Left ventricle myocardium inferior (tissue), 1 donor: ENCODE measurements around the gene USH2A. TPM values are rescaled to one million over a fixed set of nuclear protein-coding genes. Genes with fewer than 3 reads are reported as not detected.

Experiments used
- DNase-seq: peaks from one replicate; pipeline ENCODE4 v3.0.0-alpha.2; 2020
- H3K27ac ChIP-seq: fragments of 200-600 bp; replicated peaks from 2 replicates; pipeline ENCODE4 v1.8.0; 2021
- H3K27me3 ChIP-seq: fragments of 200-600 bp; 2 replicates; pipeline ENCODE4 v1.8.0; 2021; ENCODE audit warnings: low read depth
- H3K36me3 ChIP-seq: fragments of 200-600 bp; 2 replicates; pipeline ENCODE4 v1.8.0; 2021
- H3K4me1 ChIP-seq: fragments of 200-600 bp; 2 replicates; pipeline ENCODE4 v1.8.0; 2021
- H3K4me3 ChIP-seq: fragments of 200-600 bp; 2 replicates; pipeline ENCODE4 v1.8.0; 2021; ENCODE audit warnings: mild to moderate bottlenecking, moderate library complexity
- H3K9me3 ChIP-seq: fragments of 200-600 bp; replicated peaks from 2 replicates; pipeline ENCODE4 v1.8.0; 2021
- CTCF ChIP-seq: fragments of 200-600 bp; IDR thresholded peaks from 2 replicates; pipeline ENCODE4 v1.8.0; 2021; ENCODE audit warnings: antibody characterized with exemption, mild to moderate bottlenecking, borderline replicate concordance
- intact Hi-C: fragments of 100-400 bp; cut with micrococcal nuclease; formaldehyde crosslinking; loops from one replicate; pipeline ENCODE4 v1.11.0; 2022
- total RNA-seq: library from RNA; stranded (reverse); fragmentation: NEBNext Ultra II Directional; extraction: Animal tissue kit (Norgen Biotek cat#: 25700); gene quantifications from one replicate; pipeline ENCODE4 v1.2.1, GENCODE V29; 2021
- donor health status: DM: no; HTN: yes; CAD: no; lungs with severe emphysema.

USH2A gene
- total RNA-seq, 1 donor from 2014 or later, result 3.6 TPM

- Histone ChIP-seq H3K36me3 (no peaks in the 10 kb centered on the region), H3K27me3 (no peaks in the 10 kb centered on the region), H3K4me3 (no peak overlapping the region), H3K27ac (no peak overlapping the region), H3K9me3 (no peaks in the 10 kb centered on the region), H3K4me1 (no peaks in the 10 kb centered on the region)
- DNase-seq, result no peak
- intact Hi-C loops, result no loop called here
- TF ChIP-seq CTCF, result no peak
These were observed 646.9 kb downstream of the USH2A start for GRCh38 chr1:215776336-215776735.

- TF ChIP-seq CTCF, result no peak
- Histone ChIP-seq H3K27me3 (no peaks in the 10 kb centered on the region), H3K4me3 (no peak overlapping the region), H3K27ac (no peak overlapping the region), H3K36me3 (no peaks in the 10 kb centered on the region), H3K4me1 (no peaks in the 10 kb centered on the region), H3K9me3 (no peaks in the 10 kb centered on the region)
- intact Hi-C loops, result no loop called here
- DNase-seq, result no peak
These were observed 651.1 kb downstream of the USH2A start for GRCh38 chr1:215772151-215772550.

GRCh38 chr1:215768303-215768702, 654.9 kb downstream of the USH2A start:
- no peak for DNase-seq
- no peak for TF ChIP-seq CTCF
- intact Hi-C loops, result no loop called here
- H3K36me3 ChIP-seq, result no peaks in the 10 kb centered on the region
- no peak overlapping the region for H3K4me3 ChIP-seq
- no peaks in the 10 kb centered on the region for H3K4me1 ChIP-seq
- H3K9me3 ChIP-seq, result no peaks in the 10 kb centered on the region
- H3K27me3 ChIP-seq, result no peaks in the 10 kb centered on the region
- no peak overlapping the region for H3K27ac ChIP-seq

GRCh38 chr1:215767761-215768160, 655.5 kb downstream of the USH2A start:
- no peak for DNase-seq
- Histone ChIP-seq H3K4me1 (no peaks in the 10 kb centered on the region), H3K27me3 (no peaks in the 10 kb centered on the region), H3K27ac (no peak overlapping the region), H3K36me3 (no peaks in the 10 kb centered on the region), H3K4me3 (no peak overlapping the region), H3K9me3 (no peaks in the 10 kb centered on the region)
- intact Hi-C loops, result no loop called here
- TF ChIP-seq CTCF, result no peak

- Histone ChIP-seq H3K36me3 (no peaks in the 10 kb centered on the region), H3K9me3 (no peaks in the 10 kb centered on the region)
These were observed 656.7 kb downstream of the USH2A start for GRCh38 chr1:215766521-215766920.

More at GRCh38 chr1:215766521-215766920, 656.7 kb downstream of the USH2A start:
- intact Hi-C loops, result no loop called here
- Histone ChIP-seq H3K4me3 (no peak overlapping the region), H3K4me1 (no peaks in the 10 kb centered on the region), H3K27ac (no peak overlapping the region), H3K27me3 (no peaks in the 10 kb centered on the region)
- DNase-seq, result no peak
- TF ChIP-seq CTCF, result no peak
